AG09309 (cell line): ENCODE measurements around the gene SCUBE1.

Source experiments
- DNase-seq: peaks from one replicate; pipeline ENCODE4 v3.0.0-alpha.2; 2010; ENCODE audit warnings: low read depth
- H3K4me3 ChIP-seq: 2 replicates; pipeline ENCODE4 v1.5.1; 2011; ENCODE audit warnings: mild to moderate bottlenecking, low read depth, low read length, moderate library complexity; ENCODE audit not compliant: control insufficient read depth
- TF ChIP-seq, protein P1 (sequence below): IDR thresholded peaks from 2 replicates; pipeline ENCODE4 v1.5.1; 2011; ENCODE audit warnings: mild to moderate bottlenecking, low read depth, low read length, inconsistent platforms; ENCODE audit not compliant: insufficient read depth, control insufficient read depth; ENCODE audit errors: missing control alignments

Gene SCUBE1

DNA sequence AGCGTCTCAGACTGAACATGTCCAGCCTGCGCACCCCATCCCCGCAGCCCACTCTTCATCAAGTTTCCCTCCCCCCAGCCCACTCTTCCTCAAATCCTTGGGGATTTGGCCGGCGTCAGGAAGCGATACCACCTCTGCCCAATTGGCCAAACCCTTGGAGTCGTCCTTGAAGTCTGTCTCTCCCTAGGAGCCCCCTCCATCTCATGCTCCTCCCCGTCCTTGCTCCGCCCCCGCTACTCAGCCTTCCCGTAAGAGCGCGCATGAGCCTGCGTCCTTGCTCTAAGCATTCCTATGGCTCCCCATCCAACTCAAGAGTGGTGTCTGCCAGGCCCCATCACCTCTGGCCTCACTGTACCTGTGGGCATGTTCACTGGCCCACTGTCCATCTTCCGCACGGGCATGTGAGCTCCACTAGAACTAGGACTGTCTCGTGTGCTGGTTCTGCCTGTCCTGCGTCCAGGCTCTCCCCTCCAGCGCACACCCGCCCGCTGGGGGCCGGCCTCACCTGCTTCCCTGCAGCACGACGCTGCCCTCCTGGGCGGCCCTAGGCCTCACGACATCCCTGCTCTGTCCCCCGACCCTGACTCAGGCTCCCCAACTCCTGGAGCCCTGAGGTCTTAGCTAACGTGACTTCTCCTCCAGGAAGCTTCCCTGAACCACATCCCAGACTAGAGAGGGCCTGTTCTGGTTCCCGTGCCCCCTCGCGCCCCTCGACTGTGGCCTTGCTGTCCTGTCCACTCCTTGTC lies 125.7 kb downstream of the SCUBE1 start:
- TF ChIP-seq, protein P1, sequence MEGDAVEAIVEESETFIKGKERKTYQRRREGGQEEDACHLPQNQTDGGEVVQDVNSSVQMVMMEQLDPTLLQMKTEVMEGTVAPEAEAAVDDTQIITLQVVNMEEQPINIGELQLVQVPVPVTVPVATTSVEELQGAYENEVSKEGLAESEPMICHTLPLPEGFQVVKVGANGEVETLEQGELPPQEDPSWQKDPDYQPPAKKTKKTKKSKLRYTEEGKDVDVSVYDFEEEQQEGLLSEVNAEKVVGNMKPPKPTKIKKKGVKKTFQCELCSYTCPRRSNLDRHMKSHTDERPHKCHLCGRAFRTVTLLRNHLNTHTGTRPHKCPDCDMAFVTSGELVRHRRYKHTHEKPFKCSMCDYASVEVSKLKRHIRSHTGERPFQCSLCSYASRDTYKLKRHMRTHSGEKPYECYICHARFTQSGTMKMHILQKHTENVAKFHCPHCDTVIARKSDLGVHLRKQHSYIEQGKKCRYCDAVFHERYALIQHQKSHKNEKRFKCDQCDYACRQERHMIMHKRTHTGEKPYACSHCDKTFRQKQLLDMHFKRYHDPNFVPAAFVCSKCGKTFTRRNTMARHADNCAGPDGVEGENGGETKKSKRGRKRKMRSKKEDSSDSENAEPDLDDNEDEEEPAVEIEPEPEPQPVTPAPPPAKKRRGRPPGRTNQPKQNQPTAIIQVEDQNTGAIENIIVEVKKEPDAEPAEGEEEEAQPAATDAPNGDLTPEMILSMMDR, result no peak
- no peak overlapping the region for H3K4me3 ChIP-seq
- DNase-seq, result no peak

DNA sequence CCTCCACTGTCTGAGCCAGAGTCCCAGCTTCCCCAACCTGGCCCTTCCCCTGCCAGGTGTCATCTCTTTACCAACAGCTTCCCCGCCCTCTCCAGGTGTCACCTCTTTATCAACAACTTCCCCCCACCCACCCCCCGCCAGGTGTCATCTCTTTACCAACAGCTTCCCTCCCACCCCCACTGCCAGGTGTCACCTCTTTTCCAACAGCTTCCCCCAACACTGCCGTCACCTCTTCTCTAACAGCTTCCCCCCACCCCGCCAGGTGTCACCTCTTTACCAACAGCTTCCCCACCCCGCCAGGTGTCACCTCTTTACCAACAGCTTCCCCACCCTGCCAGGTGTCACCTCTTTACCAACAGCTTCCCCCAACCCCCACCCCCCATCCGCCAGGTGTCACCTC lies 126.4 kb downstream of the SCUBE1 start:
- no peak overlapping the region for H3K4me3 ChIP-seq
- TF ChIP-seq, protein P1, result no peak
- no peak for DNase-seq

DNA sequence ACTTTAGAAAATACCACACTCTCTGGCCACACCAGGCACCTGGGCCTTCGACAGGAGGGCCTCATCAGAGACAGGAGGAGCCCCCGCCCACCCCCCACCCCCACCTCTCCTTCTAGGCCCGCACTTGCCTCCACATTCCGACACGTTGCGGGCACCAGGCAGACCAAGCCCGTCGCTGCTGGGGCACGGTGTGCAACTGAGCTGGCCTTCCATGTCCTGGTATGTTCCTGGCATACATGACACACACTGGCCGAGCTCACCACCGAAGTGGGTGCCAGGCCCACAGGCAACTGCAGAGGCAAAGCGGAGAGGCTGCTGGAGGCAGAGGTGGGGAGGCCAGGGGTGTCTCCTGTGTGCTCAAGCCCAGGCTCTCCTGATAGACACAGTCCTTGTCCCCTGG lies 129.2 kb downstream of the SCUBE1 start:
- TF ChIP-seq, protein P1, result no peak
- DNase-seq, result no peak
- H3K4me3 ChIP-seq, result no peak overlapping the region

DNA sequence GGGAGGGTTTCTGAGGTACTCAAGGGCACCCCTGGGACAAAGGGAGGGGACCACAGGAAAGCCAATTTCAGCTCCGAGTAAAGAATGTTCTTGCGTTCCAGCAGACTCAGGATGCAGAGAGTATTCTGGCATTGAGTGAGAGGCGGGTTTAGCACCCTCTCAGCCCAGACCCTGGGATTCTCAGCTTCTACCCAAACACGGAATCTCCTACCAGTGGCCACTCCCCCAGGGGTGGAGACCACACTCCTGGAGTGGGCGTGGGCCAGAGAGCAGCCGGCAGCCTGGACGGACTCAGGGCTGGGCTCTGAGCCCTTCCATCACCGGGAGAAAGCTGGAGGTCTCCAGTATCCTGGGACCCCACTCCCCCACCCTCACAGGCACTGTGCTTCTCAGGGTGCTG lies 130.1 kb downstream of the SCUBE1 start:
- DNase-seq, result no peak
- H3K4me3 ChIP-seq, result no peak overlapping the region
- TF ChIP-seq, protein P1, result no peak

DNA sequence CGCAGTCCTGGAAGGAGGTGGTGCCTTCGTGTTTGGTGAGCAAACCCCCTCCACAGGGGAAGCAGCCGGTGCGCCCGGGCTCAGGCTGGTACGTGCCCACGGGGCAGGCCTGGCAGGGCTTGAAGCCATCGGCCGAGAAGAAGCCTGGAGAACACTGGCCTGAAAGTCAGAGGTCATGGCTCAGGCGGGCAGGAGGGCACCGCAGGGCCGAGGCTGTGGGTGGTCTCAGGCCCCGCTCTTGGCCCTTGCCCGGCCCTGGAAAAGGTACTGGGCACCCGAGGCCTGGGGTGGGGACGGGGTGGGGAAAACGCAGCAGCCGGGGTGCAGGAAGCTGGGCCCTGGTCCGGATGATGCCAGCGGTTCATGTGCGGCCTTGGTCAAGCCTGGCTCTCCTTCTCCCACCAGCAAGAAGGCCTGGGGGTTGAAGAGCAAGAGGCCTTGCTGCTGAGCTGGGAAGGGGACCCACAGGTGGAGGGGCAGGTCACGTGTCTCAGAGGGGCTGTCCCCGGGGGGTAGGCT lies 130.7 kb downstream of the SCUBE1 start:
- no peak for DNase-seq
- H3K4me3 ChIP-seq, result no peak overlapping the region
- TF ChIP-seq, protein P1, result no peak

DNA sequence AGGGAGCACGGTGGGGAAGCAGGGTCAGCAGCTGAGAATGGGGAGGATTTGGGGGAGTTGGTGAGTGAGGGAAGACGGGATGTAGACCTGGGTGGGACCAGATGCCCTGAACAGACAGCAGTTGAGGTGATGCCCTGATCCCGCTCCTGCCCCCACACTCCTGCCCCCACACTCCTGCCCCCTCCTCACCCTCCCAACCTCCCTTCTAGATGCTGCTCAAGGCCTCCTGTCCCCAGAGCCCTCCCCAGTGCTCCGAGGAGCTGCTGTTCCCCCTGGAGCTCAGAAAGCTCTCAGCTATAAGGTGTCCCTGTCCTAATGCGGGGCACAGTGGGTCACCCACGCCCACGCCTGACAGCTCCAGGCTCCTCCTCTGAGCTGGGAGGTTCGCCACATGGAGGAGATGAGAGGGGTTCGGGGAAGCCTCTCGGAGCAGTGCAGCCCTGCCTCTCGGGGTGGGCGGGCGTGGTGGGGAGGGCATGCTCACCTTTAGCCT lies 131.2 kb downstream of the SCUBE1 start:
- DNase-seq, result no peak
- no peak overlapping the region for H3K4me3 ChIP-seq
- TF ChIP-seq, protein P1, result no peak
